Activated T-helper 9 cell treated with anti-CD3 and anti-CD28 coated beads, Interleukin-2, amount 50 U/mL, for 16 hours (primary cell): ENCODE measurements around the gene MYO16.
"Not testable (repeated sequence)": the region's sequence is repeated elsewhere in the genome, so short reads cannot be mapped to it uniquely, and the experiment has no call there.

Experiments used
- DNase-seq: peaks from one replicate; pipeline ENCODE4 v3.0.0-alpha.2; 2020; ENCODE audit warnings: low read depth

MYO16 gene

GRCh38 chr13:109200556-109200955 is 571.1 kb downstream of the MYO16 start:
- DNase-seq, result no peak

- no peak for DNase-seq
Observed at GRCh38 chr13:109203587-109203986, 574.2 kb downstream of the MYO16 start.

GRCh38 chr13:109204252-109204651 is 574.8 kb downstream of the MYO16 start:
- no peak for DNase-seq

DNA sequence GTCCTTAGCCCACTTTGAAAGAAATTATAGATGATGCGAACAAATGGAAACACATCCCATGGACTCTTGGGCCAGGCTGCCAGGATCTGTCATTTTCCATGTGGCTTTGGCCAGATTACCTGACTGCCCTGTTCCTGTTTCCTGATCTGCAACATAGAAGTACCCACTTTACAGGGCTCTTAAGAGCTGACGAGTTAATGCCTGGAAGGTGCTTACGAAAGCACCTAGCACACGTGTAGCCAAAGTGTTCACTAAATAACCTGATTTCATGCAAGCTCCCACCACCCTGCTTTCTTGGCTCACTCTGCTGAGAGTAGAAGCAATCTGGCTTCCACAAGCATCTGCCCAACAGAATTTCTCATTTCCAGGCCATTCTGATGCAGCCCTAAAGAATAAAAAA is 575.2 kb downstream of the MYO16 start:
- no peak for DNase-seq

DNA sequence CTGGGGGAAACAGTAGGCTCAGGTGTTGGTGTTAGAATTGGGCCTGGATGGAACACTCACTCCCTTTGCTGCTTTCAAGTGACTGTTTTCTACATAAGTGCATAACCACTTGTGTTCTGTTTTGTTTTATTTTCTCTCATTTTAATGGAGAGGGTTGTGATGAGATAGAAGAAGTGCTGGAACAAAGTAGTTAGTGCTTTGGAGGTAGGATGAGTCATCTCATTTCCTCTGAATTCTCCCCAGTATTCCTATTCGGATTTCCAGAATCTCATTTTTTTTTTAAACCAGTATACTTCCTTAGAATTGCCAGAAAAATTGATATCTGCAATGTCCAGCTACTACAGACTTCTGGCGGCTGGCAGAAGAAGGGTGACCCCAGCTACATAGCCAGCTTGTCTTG is 575.9 kb downstream of the MYO16 start:
- DNase-seq, result no peak

DNA sequence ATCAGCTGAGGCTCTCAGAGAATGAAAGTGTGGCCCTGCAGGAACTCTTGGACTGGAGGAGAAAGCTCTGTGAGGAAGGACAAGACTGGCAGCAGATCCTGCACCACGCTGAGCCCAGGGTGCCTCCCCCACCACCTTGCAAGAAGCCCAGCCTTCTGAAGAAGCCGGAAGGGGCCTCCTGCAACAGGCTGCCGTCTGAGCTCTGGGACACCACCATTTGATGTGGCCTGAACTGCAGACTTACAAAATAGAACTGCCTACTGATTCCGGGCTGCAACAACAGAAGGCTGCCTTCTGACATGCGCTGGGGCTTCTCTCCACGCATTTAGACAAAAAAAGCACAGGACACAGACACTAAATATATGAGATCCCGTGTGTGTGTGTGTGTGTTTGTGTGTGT is 577.2 kb downstream of the MYO16 start:
- DNase-seq, result no peak

- DNase-seq, result no peak
Observed at GRCh38 chr13:109207622-109208021, 578.2 kb downstream of the MYO16 start.

DNA sequence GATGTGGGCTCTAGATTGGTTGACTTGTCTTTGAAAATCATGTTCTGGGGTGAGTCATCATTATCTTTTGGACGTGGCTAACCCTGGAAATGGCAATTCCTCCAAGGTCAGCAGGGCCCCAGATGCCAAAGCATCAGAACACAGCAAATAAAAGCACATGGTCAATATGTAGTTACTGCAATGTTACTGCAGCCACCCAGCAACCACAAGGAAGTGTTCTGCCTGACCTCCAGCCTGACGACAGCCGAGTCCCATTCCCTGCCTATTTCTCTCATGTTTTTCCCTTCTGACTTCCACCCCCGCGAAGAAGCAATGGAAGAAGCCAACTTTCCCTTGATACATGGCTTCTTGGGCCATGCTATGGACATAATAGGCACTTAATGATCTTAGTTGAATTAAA is 579.1 kb downstream of the MYO16 start:
- DNase-seq, result no peak

DNA sequence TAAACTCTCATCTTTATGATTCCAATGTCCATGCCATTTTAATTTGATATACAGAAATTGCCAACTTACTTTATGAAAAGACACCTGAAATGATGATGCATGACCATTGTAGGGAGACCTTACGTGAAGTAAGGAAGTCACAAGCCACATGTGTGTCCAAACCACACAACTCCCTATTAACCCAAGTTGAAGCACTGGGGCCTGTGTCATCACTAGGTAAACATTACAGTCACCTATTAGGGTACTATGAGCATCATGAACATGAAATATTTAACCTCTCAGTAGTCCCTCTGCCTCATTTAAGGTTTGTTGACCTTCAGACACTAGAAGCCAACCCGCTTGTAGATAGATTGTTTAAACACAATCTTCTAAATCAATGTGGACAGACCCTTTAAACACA is 580.1 kb downstream of the MYO16 start:
- no peak for DNase-seq

GRCh38 chr13:109211616-109212015 is 582.2 kb downstream of the MYO16 start:
- DNase-seq, result no peak

DNA sequence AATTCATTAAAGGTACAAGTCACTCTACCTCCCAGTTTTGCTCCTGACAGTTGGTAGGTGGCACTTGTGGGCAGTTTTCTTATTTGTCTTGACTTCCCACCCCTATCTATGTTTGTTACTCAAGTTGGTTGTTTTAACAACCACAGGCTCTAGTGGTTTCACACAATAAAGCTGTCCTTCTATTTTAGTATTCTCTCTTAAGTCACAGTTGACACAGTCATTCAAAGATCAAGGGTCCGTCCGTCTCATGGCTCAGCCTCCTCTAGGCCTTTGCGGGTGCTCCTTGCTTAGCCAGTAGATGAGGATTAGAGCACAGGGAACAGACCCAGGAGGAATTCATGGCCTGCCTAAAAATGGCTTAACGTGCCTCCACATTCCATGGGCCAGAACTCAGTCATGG is 583.2 kb downstream of the MYO16 start:
- no peak for DNase-seq

DNA sequence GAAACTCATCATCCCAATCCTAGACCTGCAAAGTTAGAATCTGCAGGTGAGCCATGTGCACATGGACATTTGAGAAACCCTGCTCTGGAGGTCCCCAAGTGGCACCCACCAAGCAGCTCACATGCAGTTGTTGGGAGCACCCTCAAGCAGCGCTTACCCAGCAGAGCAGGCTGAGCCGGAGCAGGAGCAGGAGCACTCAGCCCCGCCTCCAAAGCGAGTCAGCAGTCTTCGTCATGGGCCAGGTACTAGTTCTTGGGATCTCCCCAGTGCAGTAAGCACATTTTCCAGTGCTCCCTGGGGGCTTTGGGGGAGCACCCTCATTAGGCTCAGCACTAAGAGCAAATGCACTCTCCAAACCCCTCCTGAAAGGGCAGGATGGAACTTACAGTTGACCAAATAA is 584.3 kb downstream of the MYO16 start:
- DNase-seq, result no peak

DNA sequence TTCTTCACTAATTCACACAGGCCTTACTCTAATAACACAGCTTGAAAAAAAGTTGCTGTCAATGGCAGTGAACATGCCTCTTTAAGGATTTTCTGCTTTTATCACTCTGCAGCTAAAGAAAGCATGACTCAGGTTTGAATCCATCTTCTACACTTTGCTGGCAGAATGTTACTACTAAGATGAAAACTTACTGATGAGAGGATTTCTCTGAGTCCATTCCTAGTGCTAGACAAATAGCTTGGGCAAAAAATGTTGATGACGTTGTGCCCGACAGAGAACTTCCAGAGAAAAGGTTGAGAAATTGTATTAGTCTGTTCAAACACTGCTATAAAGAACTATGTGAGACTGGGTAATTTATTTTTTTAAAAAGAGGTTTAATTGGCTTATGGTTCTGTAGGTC is 585.0 kb downstream of the MYO16 start:
- DNase-seq, result no peak

DNA sequence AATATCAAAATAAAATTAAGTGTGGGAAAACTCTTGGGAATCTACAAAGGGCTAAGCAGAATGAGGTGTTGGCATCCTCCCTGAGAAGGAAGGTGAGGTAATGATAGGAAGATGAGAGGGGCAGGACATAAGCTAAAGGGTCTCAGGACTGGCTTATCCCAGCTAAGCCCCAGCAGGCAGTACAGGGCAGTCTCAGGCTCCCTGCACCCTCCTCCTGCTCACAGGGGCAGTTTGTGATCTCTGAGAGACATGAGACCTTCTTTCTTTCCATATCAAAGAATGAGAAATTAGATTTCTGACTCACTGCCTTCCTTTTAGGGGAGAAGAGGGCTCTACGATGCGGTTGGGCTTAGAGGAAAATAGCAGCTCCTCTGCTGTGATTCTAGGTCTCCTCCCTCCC is 586.0 kb downstream of the MYO16 start:
- no peak for DNase-seq

- not testable (repeated sequence) for DNase-seq
Observed at GRCh38 chr13:109217510-109217909, 588.1 kb downstream of the MYO16 start.

DNA sequence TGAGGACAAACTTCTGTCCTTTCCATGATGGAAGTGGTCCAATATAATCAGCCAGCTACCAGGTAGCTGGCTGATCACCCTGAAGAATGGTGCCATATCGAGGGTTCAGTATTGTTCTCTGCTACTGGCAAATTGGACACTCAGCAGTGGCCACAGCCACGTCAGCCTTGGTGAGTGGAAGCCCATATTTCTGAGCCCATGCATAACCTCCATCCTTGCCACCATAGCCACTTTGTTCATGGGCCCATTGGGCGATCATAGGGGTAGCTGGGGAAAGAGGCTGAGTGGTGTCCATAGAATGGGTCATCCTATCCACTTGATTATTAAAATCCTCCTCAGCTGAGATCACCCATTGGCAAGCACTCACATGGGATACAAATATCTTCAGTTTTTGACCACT is 591.2 kb downstream of the MYO16 start:
- DNase-seq, result no peak

DNA sequence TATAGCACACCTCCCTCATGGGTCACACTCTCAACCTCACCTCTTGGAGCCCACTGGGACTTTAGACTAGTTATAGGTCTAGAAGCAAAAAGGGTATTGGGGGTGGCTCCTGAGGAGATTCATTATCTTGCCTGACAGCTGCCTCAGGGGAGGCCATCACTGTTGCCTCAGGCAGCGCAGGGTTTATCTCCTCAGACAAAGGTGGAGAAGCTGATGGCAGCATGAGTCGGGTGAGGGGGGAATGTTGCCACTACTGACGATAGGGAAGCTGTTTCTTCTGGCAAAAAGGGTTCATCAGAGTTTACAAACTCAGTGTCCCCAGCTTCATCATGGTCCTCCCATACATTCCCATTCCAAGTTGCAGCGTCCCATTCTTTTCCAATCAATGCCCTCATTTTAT is 594.6 kb downstream of the MYO16 start:
- DNase-seq, result no peak

DNA sequence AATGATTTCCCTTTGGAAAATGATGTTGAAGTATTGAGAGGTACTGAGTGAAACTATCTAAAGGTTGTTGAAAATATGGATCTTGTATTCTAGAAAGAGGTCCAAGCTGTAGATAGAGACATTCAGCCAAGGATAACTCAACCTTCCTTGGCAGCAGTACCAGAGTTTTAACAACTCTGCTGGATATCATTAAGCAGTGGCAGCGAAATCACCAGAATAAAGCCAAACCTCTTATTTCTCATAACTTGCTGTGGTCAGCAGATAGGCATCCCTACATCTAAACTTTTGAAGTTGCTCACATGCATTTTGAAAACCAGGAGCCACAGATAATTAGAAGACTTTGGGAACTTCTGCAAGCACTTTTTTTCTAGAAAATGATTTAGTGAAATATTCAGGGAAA is 597.2 kb downstream of the MYO16 start:
- DNase-seq, result no peak

GRCh38 chr13:109227344-109227940 is 598.0 kb downstream of the MYO16 start:
- no peak for DNase-seq

DNA sequence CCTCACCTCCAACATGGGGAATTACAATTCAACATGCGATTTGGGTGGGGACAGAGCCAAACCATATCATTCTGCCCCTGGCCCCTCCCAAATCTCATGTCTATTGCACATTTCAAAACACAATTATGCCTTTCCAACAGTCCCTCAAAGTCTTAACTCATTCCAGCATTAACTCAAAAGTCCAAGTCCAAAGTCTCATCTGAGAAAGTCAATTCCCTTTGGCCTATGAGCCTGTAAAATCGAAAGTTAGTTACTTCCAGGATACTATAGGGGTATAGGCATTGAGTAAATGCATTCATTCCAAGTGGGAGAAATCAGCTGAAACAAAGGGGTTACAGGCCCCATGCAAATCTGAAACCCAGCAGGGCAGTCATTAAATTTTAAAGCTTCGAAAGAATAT is 598.8 kb downstream of the MYO16 start:
- no peak for DNase-seq

DNA sequence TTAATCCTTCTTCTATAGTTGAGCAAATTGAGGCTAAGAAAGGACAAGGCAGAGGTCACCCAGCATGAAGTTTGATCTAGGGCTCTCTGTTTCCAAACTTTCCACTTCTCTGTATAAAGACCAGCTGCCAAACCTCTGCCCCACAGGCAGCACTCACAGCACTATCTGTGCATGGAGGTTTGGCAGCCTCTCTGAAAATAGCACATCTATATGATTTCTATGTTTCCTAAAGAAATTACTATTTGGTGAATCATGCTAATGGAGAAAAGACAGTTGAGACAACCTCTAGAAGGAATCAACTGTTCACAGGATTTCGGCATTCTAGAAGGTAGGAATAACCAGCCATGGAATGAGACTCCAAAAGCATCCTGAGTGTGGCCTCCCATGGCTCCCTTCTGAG is 602.5 kb downstream of the MYO16 start:
- no peak for DNase-seq

DNA sequence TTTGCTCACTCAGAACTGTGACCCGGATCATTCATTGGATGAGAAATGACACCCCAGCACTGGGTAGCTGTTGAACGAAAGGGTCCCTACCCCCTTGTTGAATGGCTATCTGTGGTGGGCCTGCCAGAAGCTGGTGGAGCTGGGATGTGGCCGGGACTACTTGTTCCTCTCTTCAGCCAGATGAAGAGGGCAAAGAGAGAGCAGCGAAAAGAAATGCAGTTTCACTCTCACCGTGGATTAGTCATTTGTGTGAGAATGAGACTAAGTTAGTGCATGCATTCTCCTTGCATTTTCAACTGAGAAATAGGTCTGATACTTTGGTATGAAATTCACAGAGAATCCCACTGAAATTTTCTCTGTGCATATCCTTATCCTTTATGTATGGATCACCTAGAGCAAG is 603.9 kb downstream of the MYO16 start:
- DNase-seq, result no peak

DNA sequence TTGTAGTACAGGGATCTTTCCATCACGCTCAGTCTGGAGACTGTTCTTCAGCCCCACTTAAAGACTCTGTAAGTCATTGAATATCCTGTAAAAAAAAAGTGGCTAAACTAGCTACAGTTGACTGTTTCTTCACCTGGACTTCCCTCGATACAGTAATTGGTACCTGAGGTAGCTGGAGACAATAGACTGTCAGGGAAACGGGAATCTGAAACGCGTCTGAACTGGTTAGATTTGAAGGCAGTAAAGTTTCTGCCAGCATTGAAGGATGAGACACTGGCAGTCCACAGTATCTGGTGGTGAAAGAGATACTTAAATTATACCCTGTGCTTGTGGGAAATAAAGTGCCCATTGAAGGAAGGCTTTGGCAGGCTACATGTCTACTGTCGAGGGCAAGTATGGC is 606.5 kb downstream of the MYO16 start:
- no peak for DNase-seq

- no peak for DNase-seq
Observed at GRCh38 chr13:109241160-109241559, 611.7 kb downstream of the MYO16 start.
